ENCODE measurements around the gene EPRS1.
"Not testable (repeated sequence)": the region's sequence is repeated elsewhere in the genome, so short reads cannot be mapped to it uniquely, and the experiment has no call there.

EPRS1 gene

DNA sequence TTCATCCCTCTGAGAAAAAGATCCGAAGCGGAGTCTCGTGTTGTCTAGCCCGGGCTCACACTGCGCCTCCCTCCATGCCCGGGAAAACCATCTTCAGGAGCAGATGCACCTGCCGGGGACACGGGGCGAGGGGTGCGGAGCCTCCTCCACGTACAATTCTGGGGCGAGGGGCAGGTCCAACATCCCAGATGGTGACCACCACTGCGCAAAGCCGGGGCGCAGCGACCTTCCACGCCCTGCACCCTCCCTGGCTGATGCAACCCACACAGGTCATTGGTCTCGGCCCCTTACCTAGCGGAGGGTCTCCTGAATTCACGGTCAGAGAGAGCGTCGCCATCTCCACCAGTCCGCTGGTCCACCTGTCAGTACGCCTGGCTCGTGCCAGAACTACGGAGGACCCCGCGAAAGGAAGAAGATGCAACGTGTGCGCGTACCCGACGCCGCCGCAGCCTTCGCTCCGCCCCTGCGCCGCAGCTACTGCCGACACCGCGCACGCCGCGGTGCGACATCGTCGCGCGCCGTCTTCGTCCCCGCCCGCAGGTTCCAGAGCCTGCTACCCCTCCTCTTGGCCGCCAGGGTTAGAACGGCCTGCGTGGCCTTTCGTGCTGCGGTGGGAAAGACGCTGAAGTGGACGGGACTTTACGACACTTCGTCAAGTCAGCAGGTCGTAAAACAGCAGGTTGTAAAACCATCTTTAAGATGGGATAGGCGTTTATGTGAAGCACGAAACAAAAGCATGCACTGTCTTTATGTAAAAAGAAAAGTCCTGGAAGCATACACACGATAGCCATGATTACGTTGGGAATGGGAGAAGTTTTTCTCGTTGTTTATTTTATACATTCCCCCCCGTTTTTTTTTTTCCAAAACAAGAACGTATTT, at the start of gene EPRS1:
Gene EPRS1, minus strand, starts transcription at position 454 of the 879 bp plus-strand sequence. Its CDS starts 117 bp downstream, at position 337.
- peak; percentile 97 for DNase-seq (ENCODE audit: low read depth)

DNA sequence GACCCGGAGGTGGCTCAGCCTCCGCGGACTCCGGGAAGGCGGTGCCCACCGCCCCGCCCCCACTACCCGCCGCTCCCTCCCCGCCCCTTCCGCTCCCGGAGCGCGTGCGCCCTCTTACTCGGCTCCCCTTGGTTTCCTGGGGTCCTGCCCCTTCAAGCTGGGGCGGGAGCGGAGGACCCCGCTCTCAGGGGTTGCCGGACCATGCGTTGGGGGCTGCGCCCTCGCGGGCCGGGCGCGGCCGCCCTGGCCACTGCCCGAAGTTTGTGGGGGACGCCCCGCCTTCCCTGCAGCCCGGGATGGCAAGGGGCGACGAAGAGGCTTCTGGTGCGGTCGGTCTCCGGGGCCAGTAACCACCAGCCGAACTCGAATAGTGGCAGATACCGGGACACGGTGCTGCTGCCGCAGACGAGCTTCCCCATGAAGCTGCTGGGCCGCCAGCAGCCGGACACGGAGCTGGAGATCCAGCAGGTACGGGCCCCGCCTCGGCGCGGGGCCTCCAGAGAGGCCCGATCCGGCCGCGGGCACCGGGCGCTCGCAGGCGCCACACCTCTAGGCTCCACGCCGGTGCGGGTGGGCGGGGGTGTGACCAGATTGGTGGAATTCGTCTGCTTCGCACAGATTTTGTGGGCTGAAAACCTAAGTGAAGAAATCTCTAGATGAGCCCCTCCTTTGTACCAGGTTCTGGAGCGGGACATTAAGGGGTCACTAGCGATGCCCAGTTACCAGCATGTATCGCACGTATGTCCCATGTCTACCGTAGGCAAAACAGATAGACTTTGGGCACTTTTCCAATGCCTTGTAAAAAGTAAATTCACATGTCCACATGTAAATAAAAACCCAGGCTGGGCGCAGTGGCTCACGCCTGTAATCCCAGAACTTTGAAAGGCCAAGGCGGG, 48.0 kb upstream of the EPRS1 start, which contains the start of gene IARS2:
Gene IARS2, plus strand, starts transcription at position 117 of the 896 bp plus-strand sequence. Its CDS starts 85 bp downstream, at position 202.
- peak; percentile 67 for DNase-seq (ENCODE audit: low read depth)

DNA sequence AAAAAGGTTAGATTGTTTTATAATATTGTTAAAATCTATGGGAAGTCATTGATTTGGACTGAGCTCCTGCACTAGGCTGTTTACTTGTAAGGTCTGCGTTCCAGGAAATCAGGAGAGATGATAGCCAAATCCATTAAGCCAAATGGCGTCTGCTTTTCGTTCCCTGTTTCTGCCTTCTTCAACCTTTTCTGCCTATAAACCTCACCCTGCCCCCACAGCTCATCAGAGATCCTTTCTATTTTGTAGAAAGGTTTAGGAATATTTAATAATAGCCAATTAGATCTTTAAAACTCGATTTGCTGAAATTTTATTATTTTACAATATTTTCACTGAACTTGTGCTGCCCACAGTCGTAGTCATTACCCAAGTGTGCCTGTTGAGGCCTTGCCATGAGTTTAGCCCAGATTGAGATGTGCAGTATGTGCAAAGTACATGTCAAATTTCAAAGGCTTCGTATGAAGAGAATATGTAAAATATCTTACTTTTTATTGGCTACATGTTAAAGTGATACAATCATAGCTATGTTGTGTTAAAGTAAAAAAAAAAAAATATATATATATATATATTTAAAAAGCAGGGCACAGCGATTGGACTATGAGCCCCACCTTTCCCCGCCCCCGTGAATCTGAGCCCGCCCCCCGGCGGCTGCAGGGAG, 47.2 kb upstream of the EPRS1 start:
- DNase-seq (ENCODE audit: low read depth), result no peak

DNA sequence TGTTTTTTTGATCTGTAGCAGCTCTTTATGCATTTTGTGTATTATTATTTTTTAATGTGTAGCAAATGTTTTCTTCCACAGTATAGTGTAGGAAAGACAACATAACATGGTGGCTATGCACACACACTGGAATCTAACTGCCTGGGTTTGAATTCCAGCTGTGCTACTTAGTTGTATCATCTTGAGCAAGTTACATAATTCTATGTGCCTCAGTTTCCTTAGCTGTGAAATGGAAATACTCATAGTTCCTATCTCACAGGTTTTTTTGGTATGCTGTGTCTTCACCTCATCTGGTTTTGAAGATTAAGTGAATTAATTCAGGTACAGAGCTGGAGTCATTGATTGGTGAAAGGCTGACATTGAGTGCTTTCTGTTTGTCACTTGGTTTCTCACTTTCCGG, 46.4 kb upstream of the EPRS1 start:
- DNase-seq (ENCODE audit: low read depth), result no peak

DNA sequence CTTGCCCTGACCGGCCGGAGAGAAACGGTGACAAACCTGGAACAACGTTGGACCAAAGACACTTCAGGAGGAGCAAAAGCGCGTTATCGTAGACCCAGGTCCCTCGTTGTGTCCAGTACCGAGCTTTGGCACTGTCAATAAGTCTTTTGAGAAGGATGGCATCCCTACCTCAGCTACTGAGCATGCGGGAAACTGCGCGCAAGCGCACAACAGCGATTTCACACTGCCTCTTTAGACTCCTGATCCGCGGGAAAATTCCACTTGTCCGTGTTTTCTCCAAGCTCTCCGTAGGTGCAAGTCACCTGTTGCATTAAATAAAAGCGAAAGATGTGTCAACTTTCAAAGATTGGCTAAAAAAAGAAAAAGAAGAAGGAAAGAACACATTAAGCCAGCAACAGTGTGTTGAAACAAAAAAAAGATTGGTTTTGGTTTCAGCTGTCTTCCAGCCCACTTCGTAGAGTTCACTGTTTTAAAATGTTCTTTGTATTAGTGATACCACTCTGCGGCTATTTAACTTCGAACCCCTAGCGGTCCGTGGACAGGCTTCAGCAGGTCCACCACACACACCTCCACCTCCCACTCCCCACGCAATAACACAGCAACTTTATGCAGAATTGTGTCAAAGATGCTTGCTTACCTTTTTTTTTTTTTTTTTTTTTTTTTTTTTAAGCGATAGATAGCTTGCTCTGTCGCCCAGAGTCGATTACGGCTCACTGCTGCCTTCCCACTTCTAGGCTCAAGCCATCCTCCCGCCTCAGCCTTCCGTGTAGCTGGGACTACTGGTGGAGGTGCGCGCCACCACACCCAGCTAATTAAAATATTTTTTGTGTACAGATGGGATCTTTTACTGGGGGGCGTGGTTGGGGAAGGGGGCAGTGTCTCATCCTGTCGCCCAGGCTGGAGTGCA, 43.6 kb upstream of the EPRS1 start, which contains the start of gene BPNT1:
Gene BPNT1, minus strand, starts transcription at position 139 of the 907 bp plus-strand sequence. CDS start 9,942 bp downstream, outside the sequence.
- peak; percentile 87 for DNase-seq (ENCODE audit: low read depth)

DNA sequence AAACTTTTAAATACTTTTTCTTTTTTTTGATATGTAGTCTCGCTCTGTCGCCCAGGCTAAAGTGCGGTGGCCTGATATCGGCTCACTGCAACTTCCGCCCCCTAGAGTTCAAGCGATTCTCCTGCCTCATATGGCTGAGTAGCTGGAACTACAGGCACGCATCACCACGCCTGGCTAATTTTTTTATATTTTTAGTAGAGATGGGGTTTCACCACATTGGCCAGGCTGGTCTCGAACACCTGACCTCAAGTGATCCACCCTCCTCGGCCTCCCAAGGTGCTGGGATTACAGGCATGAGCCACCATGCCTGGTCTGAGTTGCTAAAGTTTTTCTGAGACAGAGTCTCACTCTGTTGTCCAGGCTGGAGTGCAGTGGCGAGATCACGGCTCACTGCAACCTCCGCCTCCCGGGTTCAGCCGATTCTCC, 40.0 kb upstream of the EPRS1 start:
- not testable (repeated sequence) for DNase-seq (ENCODE audit: low read depth)

DNA sequence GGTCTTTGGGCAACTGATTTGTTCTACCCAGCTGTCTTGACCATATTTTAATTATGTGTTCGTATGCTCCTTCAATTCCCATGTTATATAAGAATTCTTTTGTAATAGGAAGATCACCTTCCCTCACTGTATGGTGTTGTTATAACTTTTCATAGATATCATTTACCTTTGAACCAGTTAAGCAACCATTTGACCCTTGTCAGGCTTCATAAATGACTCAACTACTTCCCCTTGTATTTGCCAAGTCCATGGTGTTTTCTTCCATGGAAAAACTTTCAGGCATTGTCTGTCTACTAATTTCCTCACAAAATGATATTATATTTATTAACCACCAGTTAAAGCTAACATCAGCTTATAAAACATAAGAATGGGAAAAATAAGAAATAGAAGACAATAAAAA, 38.2 kb upstream of the EPRS1 start:
- DNase-seq (ENCODE audit: low read depth), result no peak

DNA sequence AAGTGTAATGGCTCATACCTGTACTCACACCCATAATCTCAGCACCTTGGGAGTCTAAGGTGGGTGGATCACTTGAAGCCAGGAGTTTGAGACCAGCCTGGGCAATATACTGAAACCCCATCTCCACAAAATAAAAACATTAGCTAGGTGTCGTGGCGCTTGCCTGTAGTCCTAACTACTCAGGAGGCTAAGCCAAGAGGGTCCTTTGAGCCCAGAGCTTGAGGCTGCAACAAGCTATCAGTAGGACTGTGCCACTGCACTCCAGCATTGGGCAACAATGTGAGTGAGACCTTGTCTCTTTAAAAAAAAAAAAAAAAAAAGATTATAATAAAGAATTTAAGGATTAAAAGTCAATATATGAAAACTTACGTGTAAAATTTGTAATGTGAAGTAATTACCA, 31.6 kb upstream of the EPRS1 start:
- no peak for DNase-seq (ENCODE audit: low read depth)

DNA sequence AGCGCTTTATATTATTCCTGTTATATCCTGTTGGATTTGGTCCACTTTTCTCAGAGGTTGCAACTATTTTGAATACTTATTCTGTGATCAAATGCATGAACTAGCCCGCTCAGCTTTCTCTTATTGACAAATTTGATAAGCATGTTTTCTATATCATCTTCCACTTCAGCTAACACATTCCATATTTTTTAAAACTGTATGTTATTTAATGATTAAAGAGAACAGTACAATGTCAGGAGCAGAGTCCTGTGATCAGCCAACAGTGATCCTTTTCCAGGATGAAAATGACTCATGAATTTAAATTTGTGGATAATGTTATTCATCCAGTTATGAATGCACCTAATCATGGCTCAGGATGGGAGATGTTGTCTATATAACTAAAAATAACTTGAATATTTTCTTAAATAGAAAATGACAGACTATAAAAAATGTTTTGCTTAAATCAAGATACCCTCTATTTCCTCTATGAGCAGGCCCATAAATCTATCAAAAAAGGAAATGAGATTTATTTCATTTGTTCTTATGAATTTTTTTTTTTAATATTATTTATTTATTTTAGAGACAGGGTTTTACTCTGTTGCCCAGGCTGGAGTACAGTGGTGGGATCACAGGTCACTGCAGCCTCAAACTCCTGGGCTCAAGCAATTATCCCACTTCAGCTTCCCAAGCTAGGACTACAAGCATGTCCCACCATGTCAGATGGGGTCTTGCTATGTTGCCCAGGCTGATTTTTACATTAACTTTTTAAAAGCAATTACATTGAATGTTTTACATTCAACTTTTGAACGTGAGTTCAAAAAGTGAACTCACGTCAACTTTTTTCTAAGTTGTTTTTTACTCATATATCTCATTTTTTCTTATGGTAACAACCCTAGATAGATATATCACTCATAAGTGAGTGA, 30.8 kb upstream of the EPRS1 start:
- DNase-seq (ENCODE audit: low read depth), result no peak

DNA sequence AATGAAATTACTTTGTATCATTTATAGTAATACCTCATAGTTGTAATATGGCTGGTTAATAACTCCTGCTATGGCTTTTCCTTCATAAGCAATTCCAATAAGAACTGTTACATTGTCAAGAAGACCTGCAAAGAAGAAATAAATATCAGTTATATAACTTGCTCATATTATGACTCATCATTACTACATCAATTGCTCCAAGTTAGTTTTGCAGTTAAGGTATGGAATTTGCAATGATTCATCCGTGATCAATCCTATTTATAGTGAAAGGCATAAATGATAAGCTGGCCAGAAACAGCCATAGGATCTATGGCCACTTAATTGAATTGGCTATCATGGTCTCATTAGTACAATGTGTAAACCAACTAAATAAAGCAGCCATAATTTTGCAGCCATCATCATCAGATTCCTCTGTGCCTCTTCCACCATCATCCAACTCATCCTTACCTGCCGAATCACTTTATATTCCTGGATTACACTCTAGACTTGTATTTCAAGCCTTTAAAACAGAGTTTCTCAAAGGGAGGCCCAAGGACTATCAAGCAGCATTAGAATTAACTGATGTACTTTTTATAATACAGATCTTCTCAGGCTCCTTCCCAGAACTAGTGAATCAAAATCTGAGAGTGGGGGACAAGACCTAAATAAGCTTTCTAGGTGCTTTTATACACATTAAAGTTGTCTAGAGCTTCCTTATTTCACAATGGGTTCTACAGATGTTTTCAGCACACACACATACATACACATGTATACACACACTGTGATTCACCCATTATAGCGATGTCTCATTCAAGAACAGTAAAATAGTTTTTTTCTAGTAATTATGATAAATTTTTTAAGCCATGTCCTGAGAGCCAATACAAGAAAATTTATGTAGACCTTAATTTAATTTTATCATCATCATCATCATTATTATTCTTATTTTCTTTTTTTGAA, 21.2 kb upstream of the EPRS1 start:
- DNase-seq (ENCODE audit: low read depth), result no peak

DNA sequence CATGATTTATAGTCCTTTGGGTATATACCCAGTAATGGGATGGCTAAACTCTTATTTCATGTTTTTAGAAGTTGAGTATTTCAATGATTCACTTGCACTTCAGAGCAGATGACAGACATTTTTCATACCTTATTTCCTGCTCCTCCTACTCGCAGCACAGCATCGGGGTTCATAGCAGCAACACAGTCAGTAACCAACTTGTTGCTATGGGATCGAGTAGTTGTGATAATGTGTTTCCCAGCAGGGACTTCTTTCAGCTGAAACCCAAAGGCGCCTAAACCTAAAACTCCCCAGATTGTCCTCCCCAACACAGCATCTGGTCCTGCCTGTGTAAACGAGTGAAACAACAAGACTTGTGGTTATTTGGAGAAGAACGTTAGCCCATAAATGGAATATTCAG, 16.3 kb upstream of the EPRS1 start:
- DNase-seq (ENCODE audit: low read depth), result no peak

DNA sequence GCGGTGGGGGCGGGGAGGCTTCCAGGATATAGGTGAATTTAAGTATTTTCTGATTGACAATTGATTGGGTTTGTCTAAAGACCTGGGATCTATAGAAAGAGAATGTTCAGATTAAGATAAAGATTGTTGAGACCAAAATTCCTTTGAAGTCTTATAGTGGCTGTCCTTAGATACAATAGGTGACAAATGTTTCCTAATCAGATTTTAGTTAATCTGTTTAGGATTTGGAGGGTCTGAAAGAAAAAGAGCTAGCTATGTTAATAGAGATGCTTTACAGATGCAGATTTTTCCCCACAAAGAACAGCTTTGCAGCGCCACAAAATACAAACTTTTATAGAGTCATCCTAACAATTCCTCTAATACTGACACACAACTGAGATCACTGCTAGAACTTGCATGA, 14.6 kb upstream of the EPRS1 start:
- no peak for DNase-seq (ENCODE audit: low read depth)

DNA sequence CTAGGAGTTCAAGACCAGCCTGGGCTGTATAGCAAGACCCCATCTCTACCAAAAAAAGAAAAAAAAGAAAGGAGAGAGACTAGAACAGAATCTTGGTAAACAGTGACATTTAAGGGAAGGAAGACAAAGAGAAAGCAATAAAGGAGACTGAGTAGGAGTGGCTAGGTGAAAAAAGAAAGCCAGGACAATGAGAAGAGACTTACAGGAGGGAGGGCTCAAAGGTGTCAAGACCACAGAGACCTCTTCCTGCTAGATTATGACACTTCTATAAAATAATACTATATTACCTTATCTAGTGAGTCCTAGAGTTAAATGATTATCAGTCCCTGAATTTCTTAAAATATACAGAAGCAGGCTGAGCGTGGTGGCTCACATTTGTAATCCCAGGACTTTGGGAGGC, 10.1 kb upstream of the EPRS1 start:
- DNase-seq (ENCODE audit: low read depth), result no peak

DNA sequence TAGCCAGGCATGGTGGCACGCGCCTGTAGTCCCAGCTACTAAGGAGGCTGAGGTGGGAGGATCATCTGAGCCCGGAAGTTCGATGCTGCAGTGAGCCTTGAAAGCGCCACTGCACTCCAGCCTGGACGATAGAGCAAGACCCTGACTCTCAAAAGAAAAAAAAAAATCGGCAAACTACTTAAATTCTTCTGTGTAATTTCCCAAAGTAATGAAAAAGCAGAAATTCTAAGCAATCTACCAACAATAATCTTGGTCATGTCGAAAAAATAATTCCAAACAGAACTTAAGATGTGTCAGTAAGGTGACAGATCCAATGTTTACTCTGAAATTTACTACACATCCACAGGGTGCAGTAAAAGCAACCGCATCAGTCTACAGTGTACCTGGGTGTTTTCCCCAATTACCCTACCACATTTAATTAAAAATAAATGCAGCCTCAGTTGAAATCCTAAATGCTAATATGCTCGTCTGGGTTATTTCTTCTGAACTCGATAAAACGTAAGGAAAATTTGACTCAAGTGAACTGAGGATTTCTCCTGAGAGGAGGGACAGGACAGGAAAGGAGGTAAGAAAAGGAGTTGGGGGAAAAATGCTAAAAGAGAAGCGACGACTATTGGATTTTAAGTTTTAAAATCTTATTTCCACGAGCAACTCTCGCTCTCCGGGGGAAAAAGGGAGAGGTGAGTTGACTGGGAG, 801 bp downstream of the EPRS1 start:
- DNase-seq (ENCODE audit: low read depth), result no peak

DNA sequence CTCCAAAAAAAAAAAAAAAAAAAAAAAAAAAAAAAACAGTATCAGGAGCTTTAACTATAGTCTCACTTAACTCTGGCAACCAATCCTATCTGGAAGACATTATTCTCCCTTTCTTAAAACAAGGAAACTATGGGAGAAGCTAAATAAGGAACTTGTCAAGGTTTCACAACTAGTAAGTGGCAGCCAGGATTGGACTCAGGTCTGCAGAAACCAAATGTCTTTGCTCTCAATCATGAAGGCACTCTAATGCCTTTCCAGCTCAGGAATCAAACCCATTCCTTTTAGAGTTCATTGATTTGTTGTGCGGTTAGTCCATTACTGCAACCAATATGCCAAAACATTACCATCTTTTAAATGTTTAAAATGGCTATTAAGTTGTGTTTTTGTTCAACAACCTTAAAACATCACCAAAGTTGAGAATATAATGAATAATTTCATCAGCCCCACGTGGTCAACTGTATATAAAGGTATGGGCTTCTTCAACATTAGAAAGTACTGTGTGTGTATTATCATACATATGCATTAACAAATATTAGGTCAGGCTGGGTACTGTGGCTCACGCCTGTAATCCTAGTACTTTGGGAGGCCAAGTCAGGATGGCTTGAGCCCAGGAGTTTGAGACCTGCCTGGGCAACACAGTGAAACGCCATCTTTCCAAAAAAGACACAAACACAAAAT, 1.5 kb downstream of the EPRS1 start:
- DNase-seq (ENCODE audit: low read depth), result no peak

DNA sequence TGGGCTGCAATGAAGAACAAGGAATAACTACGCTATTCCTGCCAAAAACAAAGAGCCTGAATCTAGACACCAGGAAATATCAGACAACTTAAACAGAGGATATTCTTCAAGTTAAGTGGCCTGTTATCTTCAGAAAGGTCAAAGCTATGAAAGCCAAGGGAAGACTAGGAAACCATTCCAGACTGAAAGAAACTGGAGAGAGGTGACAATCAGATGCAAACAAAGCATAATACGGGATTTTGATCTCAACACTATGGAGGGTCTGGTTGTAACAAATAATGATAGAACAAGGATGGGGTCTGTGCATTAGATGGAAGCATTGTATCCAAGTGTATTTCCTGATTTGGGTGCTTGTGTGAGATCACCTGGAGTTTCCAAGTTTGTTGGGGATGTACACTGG, 2.7 kb downstream of the EPRS1 start:
- DNase-seq (ENCODE audit: low read depth), result no peak

DNA sequence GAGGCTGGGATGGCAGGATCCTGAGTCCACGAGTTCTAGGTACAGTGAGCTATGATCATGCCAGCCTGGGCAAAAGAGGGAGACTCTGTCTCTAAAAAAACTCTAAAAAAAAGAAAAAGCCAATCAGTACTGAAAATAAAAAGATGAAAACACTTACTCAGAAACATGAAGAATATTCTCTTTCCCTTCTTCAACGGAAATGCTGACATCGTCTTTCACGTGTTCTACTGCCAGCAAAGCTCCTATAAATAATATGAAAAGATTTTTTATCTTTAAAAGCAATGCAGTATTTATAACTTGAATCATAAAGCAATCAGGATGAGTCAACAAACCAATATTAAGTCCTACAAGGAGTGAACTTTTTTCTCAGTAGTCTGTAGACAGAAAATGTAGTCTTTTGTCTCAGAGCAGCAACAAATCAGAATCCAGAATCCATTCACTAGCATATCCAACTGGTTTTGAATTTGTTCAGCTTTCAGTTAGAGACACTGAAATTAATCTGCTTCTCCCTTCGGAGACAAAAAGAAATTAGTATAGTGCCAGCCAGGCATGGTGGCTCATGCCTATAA, 6.2 kb downstream of the EPRS1 start:
- no peak for DNase-seq (ENCODE audit: low read depth)

All from fibroblast of the conjunctiva (primary cell).